ENCODE data around the gene AFMID.

Gene AFMID

DNA sequence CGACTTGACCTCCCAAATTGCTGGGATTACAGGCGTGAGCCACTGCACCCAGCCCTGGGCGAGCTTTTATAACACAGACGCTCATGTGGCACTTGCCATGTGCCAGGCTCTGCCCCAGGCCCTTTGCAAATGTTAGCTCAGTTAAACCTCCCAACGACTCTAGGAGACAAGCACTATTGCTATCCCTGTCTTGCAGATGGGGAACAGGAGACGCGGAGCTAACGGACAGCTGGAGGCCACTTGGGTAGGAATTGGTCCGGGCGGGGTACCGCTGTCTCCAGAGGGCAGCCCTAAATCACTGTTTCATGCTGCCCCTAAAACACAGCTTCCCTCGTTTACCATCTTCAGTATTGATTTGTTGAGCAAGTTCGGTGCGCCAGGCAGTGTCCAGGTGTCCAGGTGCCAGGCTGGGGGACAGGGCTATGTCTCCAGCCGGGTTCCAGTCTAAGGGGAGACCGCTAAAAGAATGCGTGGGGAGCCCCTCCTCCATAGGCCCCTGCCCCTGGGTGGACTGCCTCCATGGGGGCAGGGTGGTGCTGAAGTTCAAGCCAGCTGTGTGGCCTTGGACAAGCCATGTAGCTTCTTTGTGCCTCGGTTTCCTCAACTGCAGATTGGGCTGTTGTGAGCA, 68.0 kb downstream of the AFMID start:
- DNase-seq (ENCODE audit: low read depth, low spot score), result no peak

DNA sequence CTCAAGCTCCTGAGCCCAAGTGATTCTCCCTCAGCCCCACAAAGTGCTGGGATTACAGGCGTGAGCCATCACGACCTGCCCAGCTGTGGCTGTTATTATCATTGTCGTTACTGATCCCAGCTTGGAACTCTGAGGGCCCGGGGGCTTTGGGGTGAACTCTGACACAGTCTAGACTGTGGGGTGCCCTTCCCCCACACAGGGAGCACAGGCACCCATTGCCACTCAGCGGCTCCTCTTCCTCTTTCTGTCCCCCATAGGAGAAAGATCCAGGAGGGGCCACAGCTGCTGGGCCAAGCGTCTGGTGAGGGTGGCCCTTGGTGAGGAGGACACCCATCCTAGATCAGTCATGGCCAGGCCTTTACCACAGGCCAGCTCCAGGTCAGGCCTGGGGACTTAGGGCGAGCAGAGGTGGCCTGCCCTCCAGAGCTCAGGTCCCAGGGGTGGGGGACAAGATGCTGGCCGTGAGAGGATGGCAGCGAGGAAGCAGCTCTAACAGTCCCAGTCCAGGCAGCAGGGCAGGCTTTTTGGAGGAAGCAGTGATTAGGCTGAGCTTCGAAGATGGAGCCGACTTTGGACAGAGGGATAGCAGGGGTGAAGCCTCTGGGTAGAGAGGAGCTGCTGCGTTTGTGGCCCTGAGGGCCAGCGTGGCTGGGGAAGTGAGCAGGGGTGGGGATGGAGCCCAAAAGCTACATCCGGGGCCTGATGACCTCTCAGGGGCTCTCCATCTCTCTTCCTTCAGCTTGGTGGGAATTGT, 69.0 kb downstream of the AFMID start:
- no peak for DNase-seq (ENCODE audit: low read depth, low spot score)

GRCh38 chr17:78256707-78257591, 69.8 kb downstream of the AFMID start:
- DNase-seq (ENCODE audit: low read depth, low spot score), result no peak

All from smooth muscle cell of the brain vasculature (primary cell).